IPS-NIHi7 (cell line): ENCODE data around the gene USP6.
"Not testable (repeated sequence)": the region's sequence is repeated elsewhere in the genome, so short reads cannot be mapped to it uniquely, and the experiment has no call there.

ENCODE experiments used
- DNase-seq: peaks from one replicate; pipeline ENCODE4 v3.0.0; 2012; ENCODE audit warnings: mixed read lengths; ENCODE audit errors: extremely low spot score

The USP6 gene

GRCh38 chr17:5115673-5116651 is at the start of gene USP6:
Gene USP6, plus strand, starts transcription at chr17:5116032. Its CDS starts 14,336 bp downstream, at chr17:5130368.
- DNase-seq = no peak

GRCh38 chr17:5068236-5068635 is 47.6 kb upstream of the USP6 start:
- DNase-seq = no peak

- DNase-seq = no peak
Measured at GRCh38 chr17:5069724-5070123, 46.1 kb upstream of the USP6 start.

- DNase-seq = not testable (repeated sequence)
Measured at GRCh38 chr17:5075472-5075871, 40.4 kb upstream of the USP6 start.

- not testable (repeated sequence) for DNase-seq
Measured at GRCh38 chr17:5077275-5077674, 38.6 kb upstream of the USP6 start.

- no peak for DNase-seq
Measured at GRCh38 chr17:5077781-5078105, 38.1 kb upstream of the USP6 start.

- peak; percentile 70 for DNase-seq
Measured at GRCh38 chr17:5078106-5079028, 37.5 kb upstream of the USP6 start, which contains the start of gene ZFP3. Gene ZFP3, plus strand, starts transcription at chr17:5078467. Its CDS starts 13,038 bp downstream, at chr17:5091505.

- DNase-seq = no peak
Measured at GRCh38 chr17:5080591-5080990, 35.2 kb upstream of the USP6 start.

GRCh38 chr17:5092218-5093010 is 23.4 kb upstream of the USP6 start:
- DNase-seq = no peak

GRCh38 chr17:5096731-5097100 is 19.1 kb upstream of the USP6 start:
- no peak for DNase-seq

- peak; percentile 85 for DNase-seq
Measured at GRCh38 chr17:5097101-5097834, 18.6 kb upstream of the USP6 start.

- DNase-seq = no peak
Measured at GRCh38 chr17:5099271-5099670, 16.6 kb upstream of the USP6 start.

- no peak for DNase-seq
Measured at GRCh38 chr17:5100832-5101231, 15.0 kb upstream of the USP6 start.

GRCh38 chr17:5110816-5111215 is 5.0 kb upstream of the USP6 start:
- no peak for DNase-seq

GRCh38 chr17:5111402-5112204 is 4.2 kb upstream of the USP6 start, which contains the start of gene ZNF232:
Gene ZNF232, minus strand, starts transcription at chr17:5111878. Its CDS starts 56 bp downstream, at chr17:5111822.
- peak; percentile 96 for DNase-seq

- no peak for DNase-seq
Measured at GRCh38 chr17:5118219-5118618, 2.4 kb downstream of the USP6 start.

GRCh38 chr17:5120036-5120435 is 4.2 kb downstream of the USP6 start:
- no peak for DNase-seq

GRCh38 chr17:5120436-5121185 is 4.8 kb downstream of the USP6 start:
- DNase-seq = not testable (repeated sequence)

- no peak for DNase-seq
Measured at GRCh38 chr17:5121186-5121841, 5.5 kb downstream of the USP6 start.
